HepG2 (cell line): ENCODE data around the gene HACE1. TPM values are rescaled to one million over a fixed set of nuclear protein-coding genes. Genes with fewer than 3 reads are reported as not detected.

Experiments used
- ATAC-seq: fragments of 200-7000 bp; cut with Tn5 transposase; 3 replicates; pipeline ENCODE4 v1.9.1; 2020; ENCODE audit warnings: mild to moderate bottlenecking, moderate library complexity
- Bru-seq: library from RNA; stranded (reverse); fragments of 400-500 nt; gene quantifications from one replicate; lab custom pipeline; 2021; lab: Mats Ljungman, UMichigan
- BruChase-seq, 2 experiments: library from RNA; stranded (reverse); fragments of 400-500 nt; gene quantifications; one replicate each; lab custom pipeline; 2021; lab: Mats Ljungman, UMichigan
- BruUV-seq: library from RNA; stranded (reverse); fragments of 400-500 nt; replicated peaks from 2 replicates; lab custom pipeline; 2021; lab: Mats Ljungman, UMichigan
- CTCF ChIA-PET: fragments of 300-600 bp; formaldehyde crosslinking; extraction: SDS; loops from one replicate; lab custom pipeline; 2021; ENCODE audit warnings: low total read pairs, inconsistent platforms, low intra/inter-chr PET ratio; lab: Yijun Ruan, JAX
- POLR2A ChIA-PET: fragments of 350-600 bp; sonication (Branson Sonifier 250); formaldehyde crosslinking; loops from one replicate; lab custom pipeline; 2020; ENCODE audit warnings: antibody characterized with exemption, inconsistent platforms; lab: Yijun Ruan, JAX
- DNase-seq: peaks from one replicate; pipeline ENCODE4 v3.0.0-alpha.2; 2015; ENCODE audit warnings: low spot score
- FAIRE-seq: peaks from 3 replicates; lab custom pipeline; 2011; peaks lifted over from hg19 to GRCh38; lab: Jason Lieb, UNC
- H2AFZ ChIP-seq: one replicate; pipeline ENCODE4 v1.6.1; 2011; ENCODE audit warnings: low read length, inconsistent platforms
- H3K27ac ChIP-seq: fragments of 300-600 bp; 3 replicates; pipeline ENCODE4 v1.8.0; 2011; ENCODE audit warnings: mixed run types, mild to moderate bottlenecking, mixed read lengths, low read length, inconsistent platforms; ENCODE audit not compliant: insufficient read depth; ENCODE audit errors: extremely low read length
- H3K27me3 ChIP-seq, 2 experiments: fragments of 200-600 bp in 1 of 2; 2 replicates in 1 of 2; 3 replicates in 1 of 2; pipeline versions ENCODE4 v1.6.0 to v1.8.0; 2011; ENCODE audit warnings: low read length in 2 of 2, mild to moderate bottlenecking in 2 of 2, moderate library complexity in 2 of 2, inconsistent platforms in 1 of 2; ENCODE audit not compliant: insufficient read depth in 2 of 2, control insufficient read depth in 1 of 2
- H3K36me3 ChIP-seq, 2 experiments: fragments of 200-600 bp in 1 of 2; replicated peaks in 1 of 2; 2 replicates in 1 of 2; 3 replicates in 1 of 2; pipeline versions ENCODE4 v1.5.1 to v1.8.0; 2011; ENCODE audit warnings: low read length in 2 of 2, inconsistent platforms in 1 of 2; ENCODE audit not compliant: insufficient read depth in 2 of 2, control insufficient read depth in 1 of 2
- H3K4me1 ChIP-seq: 2 replicates; pipeline ENCODE4 v1.5.1; 2012; ENCODE audit warnings: low read length, inconsistent platforms; ENCODE audit not compliant: insufficient read depth
- H3K4me2 ChIP-seq: 2 replicates; pipeline ENCODE4 v1.6.0; 2011; ENCODE audit warnings: low read depth, low read length, inconsistent platforms
- H3K4me3 ChIP-seq, 3 experiments: fragments of 200-600 bp in 1 of 3; sonication (generic), shearing (Covaris generic) in 1 of 3; replicated peaks in 1 of 3; 2 replicates each; pipeline ENCODE4 v1.5.1; 2011 to 2016; ENCODE audit warnings: low read length in 3 of 3, inconsistent platforms in 2 of 3, low read depth in 2 of 3, mild to moderate bottlenecking in 2 of 3, control low read depth in 1 of 3, mixed read lengths in 1 of 3; ENCODE audit not compliant: insufficient read depth in 1 of 3
- H3K79me2 ChIP-seq: one replicate; pipeline ENCODE4 v1.6.1; 2011; ENCODE audit warnings: low read length, inconsistent platforms; ENCODE audit not compliant: insufficient read depth
- H3K9ac ChIP-seq: 2 replicates; pipeline ENCODE4 v1.6.0; 2011; ENCODE audit warnings: mild to moderate bottlenecking, low read depth, low read length, inconsistent platforms; ENCODE audit not compliant: insufficient read depth
- H3K9me3 ChIP-seq: 2 replicates; pipeline ENCODE4 v1.5.1; 2012; ENCODE audit warnings: mild to moderate bottlenecking, low read length
- H4K20me1 ChIP-seq: 2 replicates; pipeline ENCODE4 v1.6.0; 2011; ENCODE audit warnings: inconsistent platforms, mild to moderate bottlenecking, low read length, moderate library complexity; ENCODE audit not compliant: insufficient read depth
- GLI4 ChIP-seq: sonication (generic); formaldehyde crosslinking; IDR thresholded peaks from 2 replicates; pipeline ENCODE4 v1.5.1; 2020; ENCODE audit warnings: missing genetic modification reagents, mild to moderate bottlenecking, moderate library complexity, borderline replicate concordance
- HHEX ChIP-seq: IDR thresholded peaks from 2 replicates; pipeline ENCODE4 v1.6.1; 2016; ENCODE audit warnings: control low read depth
- IRF9 ChIP-seq: sonication (generic); formaldehyde crosslinking; IDR thresholded peaks from 2 replicates; pipeline ENCODE4 v1.8.0; 2022; ENCODE audit warnings: missing genetic modification reagents, mild to moderate bottlenecking, borderline replicate concordance
- ISL2 ChIP-seq: sonication (generic); formaldehyde crosslinking; IDR thresholded peaks from 2 replicates; pipeline ENCODE4 v1.5.0; 2020; ENCODE audit warnings: missing genetic modification reagents
- JARID2 ChIP-seq: sonication (generic); formaldehyde crosslinking; IDR thresholded peaks from 2 replicates; pipeline ENCODE4 v1.8.1; 2023; ENCODE audit warnings: missing genetic modification reagents, inconsistent platforms; ENCODE audit not compliant: insufficient replicate concordance
- KDM1A ChIP-seq: IDR thresholded peaks from 2 replicates; pipeline ENCODE4 v1.6.1; 2016; ENCODE audit warnings: missing compliant biosample characterization
- KMT2B ChIP-seq: IDR thresholded peaks from 2 replicates; pipeline ENCODE4 v1.6.1; 2016; ENCODE audit warnings: missing genetic modification reagents, missing compliant biosample characterization
- RXRA ChIP-seq: sonication (generic); formaldehyde crosslinking; IDR thresholded peaks from 2 replicates; pipeline ENCODE4 v1.5.1; 2020; ENCODE audit warnings: missing genetic modification reagents
- SATB2 ChIP-seq: sonication (generic); formaldehyde crosslinking; IDR thresholded peaks from 2 replicates; pipeline ENCODE4 v1.5.0; 2020; ENCODE audit warnings: missing genetic modification reagents
- TRIM24 ChIP-seq: sonication (generic); formaldehyde crosslinking; IDR thresholded peaks from 2 replicates; pipeline ENCODE4 v1.8.0; 2022; ENCODE audit warnings: mild to moderate bottlenecking, missing genetic modification reagents
- ZMYM3 ChIP-seq: sonication (generic); formaldehyde crosslinking; IDR thresholded peaks from 2 replicates; pipeline ENCODE4 v1.5.1; 2020; ENCODE audit warnings: mild to moderate bottlenecking, missing genetic modification reagents
- ZNF543 ChIP-seq: sonication (generic); formaldehyde crosslinking; IDR thresholded peaks from 2 replicates; pipeline ENCODE4 v1.4.0; 2020; ENCODE audit warnings: mild to moderate bottlenecking, missing genetic modification reagents
- ZNF552 ChIP-seq: sonication (generic); formaldehyde crosslinking; IDR thresholded peaks from 2 replicates; pipeline ENCODE4 v1.9.0; 2022; ENCODE audit warnings: missing genetic modification reagents, mild to moderate bottlenecking, borderline replicate concordance
- ZNF557 ChIP-seq: sonication (generic); formaldehyde crosslinking; IDR thresholded peaks from 2 replicates; pipeline ENCODE4 v1.4.0; 2020; ENCODE audit warnings: missing genetic modification reagents
- WGBS: methylation state at CpG from one replicate; pipeline ENCODE4 v1.1.6; 2017; ENCODE audit warnings: low lambda C conversion rate; 5-methylcytosine and 5-hydroxymethylcytosine counted together
- in situ Hi-C: cut with HindIII; loops from 2 replicates; pipeline ENCODE4 v1.10.0; 2017; ENCODE audit warnings: low pct_unique_long_range_greater_than_20kb; ENCODE audit not compliant: extremely low pct_ligation_motif_present
- intact Hi-C: fragments of 100-400 bp; cut with micrococcal nuclease; formaldehyde crosslinking; loops from one replicate; pipeline ENCODE4 v1.10.0; 2022; ENCODE audit not compliant: unreplicated experiment
- long read RNA-seq, 2 experiments: library from RNA in 1 of 2; library from polyadenylated mRNA in 1 of 2; stranded (forward) in 1 of 2; unstranded in 1 of 2; transcript quantifications; one replicate each; pipeline ENCODE4 v2.0.0, GENCODE V29; 2019 to 2022
- polyA minus RNA-seq, 3 experiments: library from RNA; depleted of rRNA, polyadenylated mRNA; stranded (reverse); fragments of >200 nt; gene quantifications; 2 replicates each; pipeline ENCODE4 v1.2.3, GENCODE V29; 2011; ENCODE audit warnings: low replicate concordance in 1 of 3
- polyA plus RNA-seq, 8 experiments: library from polyadenylated mRNA; depleted of rRNA in 3 of 8; stranded (reverse) in 7 of 8; unstranded in 1 of 8; fragments of >200 nt; fragmentation: Illumina TruSeq in 4 of 8; extraction: Trizol in 4 of 8; gene quantifications; 2 replicates each; pipeline versions ENCODE4 v1.2.1 to v1.2.3, GENCODE V29; 2011 to 2016; ENCODE audit warnings: low read depth in 4 of 8, missing spikeins in 1 of 8, mixed read lengths in 1 of 8; ENCODE audit not compliant: insufficient read depth in 1 of 8
- total RNA-seq, 5 experiments: library from RNA; depleted of rRNA; stranded (reverse); fragments of >200 nt; fragmentation: Illumina TruSeq; extraction: Trizol; gene quantifications; 2 replicates each; pipeline ENCODE4 v1.2.3, GENCODE V29; 2016; ENCODE audit warnings: low read depth in 1 of 5
- TF ChIP-seq, protein P1 (sequence below): sonication (generic); formaldehyde crosslinking; IDR thresholded peaks from 2 replicates; pipeline ENCODE4 v1.9.0; 2022; ENCODE audit warnings: missing genetic modification reagents, mild to moderate bottlenecking, borderline replicate concordance

The HACE1 gene
- total RNA-seq (2016; rRNA removed; fragmentation: Illumina TruSeq; extraction: Trizol) = 11.4 and 16.0 TPM in 2 replicates
- 8.1 and 8.6 TPM in 2 replicates for total RNA-seq (2016; cell fraction: cytosol; rRNA removed; fragmentation: Illumina TruSeq; extraction: Trizol; ENCODE audit: low read depth)
- 11.2 and 15.6 TPM in 2 replicates for total RNA-seq (2016; cell fraction: insoluble cytoplasmic fraction; rRNA removed; fragmentation: Illumina TruSeq; extraction: Trizol)
- 7.1 and 8.1 TPM in 2 replicates for total RNA-seq (2016; cell fraction: membrane; rRNA removed; fragmentation: Illumina TruSeq; extraction: Trizol)
- total RNA-seq (2016; cell fraction: nucleus; rRNA removed; fragmentation: Illumina TruSeq; extraction: Trizol) = 14.9 and 19.6 TPM in 2 replicates
- 5.9 and 8.9 TPM in 2 replicates for polyA plus RNA-seq (2011; rRNA removed)
- polyA plus RNA-seq (2011; cell fraction: cytosol; rRNA removed) = 3.4 and 4.6 TPM in 2 replicates
- 7.3 and 9.6 TPM in 2 replicates for polyA plus RNA-seq (2011; cell fraction: nucleus; rRNA removed)
- 5.3 and 6.1 TPM in 2 replicates for polyA plus RNA-seq (2012)
- 0.32 and 0.58 TPM in 2 replicates for polyA plus RNA-seq (2016; cell fraction: cytosol; fragmentation: Illumina TruSeq; extraction: Trizol; ENCODE audit: low read depth)
- polyA plus RNA-seq (2016; cell fraction: insoluble cytoplasmic fraction; fragmentation: Illumina TruSeq; extraction: Trizol; ENCODE audit: low read depth) = 8.8 and 10.3 TPM in 2 replicates
- 2.4 and 2.5 TPM in 2 replicates for polyA plus RNA-seq (2016; cell fraction: membrane; fragmentation: Illumina TruSeq; extraction: Trizol; ENCODE audit: low read depth)
- polyA plus RNA-seq (2016; cell fraction: nucleus; fragmentation: Illumina TruSeq; extraction: Trizol; ENCODE audit: insufficient read depth, low read depth) = 13.4 and 15.2 TPM in 2 replicates
- polyA minus RNA-seq (2011; rRNA and poly(A)+ RNA removed; ENCODE audit: low replicate concordance) = 10.0 and 15.5 TPM in 2 replicates
- polyA minus RNA-seq (2011; cell fraction: cytosol; rRNA and poly(A)+ RNA removed) = 8.4 and 10.0 TPM in 2 replicates
- polyA minus RNA-seq (2011; cell fraction: nucleus; rRNA and poly(A)+ RNA removed) = 36.7 and 37.9 TPM in 2 replicates
- percentile 60 among the genes with signal in this experiment for Bru-seq, nascent RNA
- percentile 55 among the genes with signal in this experiment for BruChase-seq, experiment 1, labeled RNA remaining after a 6-hour chase
- BruChase-seq, experiment 2, labeled RNA remaining after a 2-hour chase = percentile 61 among the genes with signal in this experiment
- long read RNA-seq, experiment 1, full-length matches to known transcripts = 1 of 4 reads
- long read RNA-seq, experiment 1, partial matches to known transcripts = 1 of 4 reads
- long read RNA-seq, experiment 1, other reads (novel, unspliced or antisense) = 2 of 4 reads
- long read RNA-seq, experiment 2, partial matches to known transcripts = 0 of 5 reads
- long read RNA-seq, experiment 2, other reads (novel, unspliced or antisense) = 5 of 5 reads

GRCh38 chr6:104859225-104860146 lies at the start of gene HACE1:
Gene HACE1 (minus strand): TSS chr6:104859919. CDS start chr6:104859642, 277 bp downstream.
- Histone ChIP-seq H3K9ac (peak within 1 kb of the TSS; percentile 74), H3K4me3 (peak within 1 kb of the TSS; percentile 94 to 98 (median 95)), H2AFZ (peak within 1 kb of the TSS; percentile 79), H3K36me3 (no peaks in the 10 kb centered on the region), H3K4me1 (peaks cover 18% of the 10 kb centered on the region), H3K4me2 (peak within 1 kb of the TSS; percentile 77), H3K79me2 (peaks cover 9% of the 10 kb centered on the region), H3K27ac (peak within 1 kb of the TSS; percentile 61), H4K20me1 (no peaks in the 10 kb centered on the region), H3K27me3 (no peaks in the 10 kb centered on the region; a peak in 1 of 5 replicates), H3K9me3 (no peaks in the 10 kb centered on the region)
- WGBS = 1% methylated on average over 28 of the region's 89 CpGs
- ATAC-seq (peak; percentile 99), DNase-seq (peak; percentile 78), FAIRE-seq (peak; percentile 46)
- intact Hi-C loops (loop anchor here (2.0 kb wide), 1 partner anchor 71 kb away; no protein-coding TSS in a partner anchor), in situ Hi-C loops (no loop called here)
- TSS peak; percentile 75 for BruUV-seq
- CTCF ChIA-PET = no interaction called here
- POLR2A ChIA-PET = interaction anchor here (0.9 to 1.3 kb wide), 2 partner anchors 80 to 98 kb away, joined by 3 to 7 read pairs; no protein-coding TSS in a partner anchor
- TF ChIP-seq SATB2 (CRISPR knock-in tag) (no peak), ZNF552 (CRISPR knock-in tag) (no peak; the same call in 1 of the 2 replicates), HHEX (CRISPR knock-in tag) (no peak), JARID2 (CRISPR knock-in tag) (no peak), GLI4 (CRISPR knock-in tag) (peak; percentile 91; the same call in 1 of the 2 replicates), ZMYM3 (CRISPR knock-in tag) (peak; percentile 68), ISL2 (peak; percentile 65), KMT2B (CRISPR knock-in tag) (peak; percentile 88), ZNF557 (CRISPR knock-in tag) (peak; percentile 22; the same call in 1 of the 2 replicates), ZNF543 (CRISPR knock-in tag) (peak; percentile 9; the same call in 1 of the 2 replicates), TRIM24 (CRISPR knock-in tag) (no peak), IRF9 (CRISPR knock-in tag) (peak; percentile 76; the same call in 1 of the 2 replicates), KDM1A (CRISPR knock-in tag) (no peak), RXRA (peak; percentile 66)
- TF ChIP-seq, protein P1, sequence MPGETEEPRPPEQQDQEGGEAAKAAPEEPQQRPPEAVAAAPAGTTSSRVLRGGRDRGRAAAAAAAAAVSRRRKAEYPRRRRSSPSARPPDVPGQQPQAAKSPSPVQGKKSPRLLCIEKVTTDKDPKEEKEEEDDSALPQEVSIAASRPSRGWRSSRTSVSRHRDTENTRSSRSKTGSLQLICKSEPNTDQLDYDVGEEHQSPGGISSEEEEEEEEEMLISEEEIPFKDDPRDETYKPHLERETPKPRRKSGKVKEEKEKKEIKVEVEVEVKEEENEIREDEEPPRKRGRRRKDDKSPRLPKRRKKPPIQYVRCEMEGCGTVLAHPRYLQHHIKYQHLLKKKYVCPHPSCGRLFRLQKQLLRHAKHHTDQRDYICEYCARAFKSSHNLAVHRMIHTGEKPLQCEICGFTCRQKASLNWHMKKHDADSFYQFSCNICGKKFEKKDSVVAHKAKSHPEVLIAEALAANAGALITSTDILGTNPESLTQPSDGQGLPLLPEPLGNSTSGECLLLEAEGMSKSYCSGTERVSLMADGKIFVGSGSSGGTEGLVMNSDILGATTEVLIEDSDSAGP (CRISPR knock-in tag) = peak; percentile 96
